K562 (cell line): ENCODE data around the gene CD93. TPM values are rescaled to one million over a fixed set of nuclear protein-coding genes. Genes with fewer than 3 reads are reported as not detected.

ENCODE experiments used
- CBFA2T2 ChIP-seq: fragments of 450-650 bp; conservative IDR thresholded peaks from 2 replicates; pipeline ENCODE4 v1.6.1; 2017; ENCODE audit warnings: mild to moderate bottlenecking
- CHCHD3 ChIP-seq: fragments of 250-450 bp; sonication (Bioruptor Pico); IDR thresholded peaks from 2 replicates; pipeline ENCODE4 v2.1.2; 2022; ENCODE audit warnings: mild to moderate bottlenecking
- CTCFL ChIP-seq: IDR thresholded peaks from 2 replicates; pipeline ENCODE4 v1.6.1; 2011; ENCODE audit warnings: borderline replicate concordance, low read depth, mild to moderate bottlenecking, moderate library complexity, low read length; ENCODE audit not compliant: insufficient read depth, poor library complexity, severe bottlenecking
- E2F1 ChIP-seq: sonication (generic); formaldehyde crosslinking; IDR thresholded peaks from 2 replicates; pipeline ENCODE4 v1.8.1; 2023; ENCODE audit warnings: mild to moderate bottlenecking, missing genetic modification reagents, moderate library complexity
- FOXJ3 ChIP-seq: sonication (generic); formaldehyde crosslinking; IDR thresholded peaks from 2 replicates; pipeline ENCODE4 v1.4.0; 2020; ENCODE audit warnings: mild to moderate bottlenecking, missing genetic modification reagents
- GABPA ChIP-seq: fragments of 200-800 bp; sonication (Bioruptor generic); conservative IDR thresholded peaks from 2 replicates; pipeline ENCODE4 v1.6.1; 2016; ENCODE audit warnings: low read depth, missing genetic modification characterization, missing compliant biosample characterization
- GABPB2 ChIP-seq: fragments of 250-450 bp; sonication (Bioruptor Pico); conservative IDR thresholded peaks from 2 replicates; pipeline ENCODE4 v1.5.1; 2021; ENCODE audit warnings: mild to moderate bottlenecking
- GTF3C2 ChIP-seq: IDR thresholded peaks from 3 replicates; pipeline ENCODE4 v1.6.1; 2011; ENCODE audit warnings: borderline replicate concordance, mild to moderate bottlenecking, moderate library complexity; ENCODE audit not compliant: insufficient read length; ENCODE audit errors: extremely low read depth
- KLF6 ChIP-seq: fragments of 250-450 bp; sonication (Bioruptor Pico); IDR thresholded peaks from 2 replicates; pipeline ENCODE4 v1.4.0; 2020; ENCODE audit warnings: mild to moderate bottlenecking, moderate library complexity, borderline replicate concordance
- MTA1 ChIP-seq: fragments of 450-650 bp; IDR thresholded peaks from 2 replicates; pipeline ENCODE4 v1.6.1; 2017; ENCODE audit warnings: borderline replicate concordance
- NFYB ChIP-seq: IDR thresholded peaks from 2 replicates; pipeline ENCODE4 v1.6.1; 2011; ENCODE audit warnings: mild to moderate bottlenecking, moderate library complexity; ENCODE audit not compliant: insufficient read length; ENCODE audit errors: extremely low read depth
- NR2F6 ChIP-seq: fragments of 450-650 bp; formaldehyde crosslinking; IDR thresholded peaks from 2 replicates; pipeline ENCODE4 v1.4.0; 2020; ENCODE audit warnings: mild to moderate bottlenecking
- PRMT5 ChIP-seq: sonication (generic); formaldehyde crosslinking; IDR thresholded peaks from 2 replicates; pipeline ENCODE4 v1.5.0; 2020; ENCODE audit warnings: missing genetic modification reagents
- RFX7 ChIP-seq: fragments of 250-450 bp; sonication (Bioruptor Pico); IDR thresholded peaks from 2 replicates; pipeline ENCODE4 v1.5.1; 2021; ENCODE audit warnings: mild to moderate bottlenecking
- RUNX1 ChIP-seq: sonication (generic); IDR thresholded peaks from 2 replicates; pipeline ENCODE4 v1.6.1; 2016; ENCODE audit warnings: antibody characterized with exemption, low read depth
- SIRT6 ChIP-seq: IDR thresholded peaks from one replicate; pipeline ENCODE4 v1.6.1; 2012; ENCODE audit warnings: low read depth, mild to moderate bottlenecking, control low read depth, inconsistent platforms, low read length, moderate library complexity
- SREBF2 ChIP-seq: sonication (generic); formaldehyde crosslinking; IDR thresholded peaks from 2 replicates; pipeline ENCODE4 v1.4.0; 2020; ENCODE audit warnings: mild to moderate bottlenecking, missing genetic modification reagents
- U2AF2 ChIP-seq: fragments of 200-400 bp; formaldehyde crosslinking; optimal IDR thresholded peaks from 2 replicates; pipeline ENCODE3; 2017; ENCODE audit warnings: low read depth, mild to moderate bottlenecking, low read length
- WHSC1 ChIP-seq: IDR thresholded peaks from one replicate; pipeline ENCODE4 v1.6.1; 2012; ENCODE audit warnings: low read length, control low read depth, inconsistent platforms
- XRCC3 ChIP-seq: fragments of 450-650 bp; IDR thresholded peaks from 2 replicates; pipeline ENCODE4 v1.6.1; 2017; ENCODE audit warnings: mild to moderate bottlenecking, moderate library complexity
- ZBTB2 ChIP-seq: fragments of 450-650 bp; IDR thresholded peaks from 2 replicates; pipeline ENCODE4 v1.6.1; 2016; ENCODE audit warnings: antibody characterized with exemption
- ZNF436 ChIP-seq: fragments of 250-450, 450-650 bp; sonication (Bioruptor Pico); formaldehyde crosslinking; IDR thresholded peaks from 2 replicates; pipeline ENCODE4 v1.7.0; 2020; ENCODE audit warnings: mild to moderate bottlenecking
- ZNF75A ChIP-seq: fragments of 450-650 bp; formaldehyde crosslinking; IDR thresholded peaks from 2 replicates; pipeline ENCODE4 v1.4.0; 2020; ENCODE audit warnings: mild to moderate bottlenecking
- polyA plus RNA-seq, 8 experiments: library from polyadenylated mRNA; depleted of rRNA in 4 of 8; stranded (reverse) in 5 of 8; unstranded in 3 of 8; fragments of >200 nt; fragmentation: Nextera tagmentation in 2 of 8; fragmentation: Illumina TruSeq in 1 of 8; extraction: Ambion mirVana in 2 of 8; extraction: Trizol in 1 of 8; gene quantifications; 2 replicates each; pipeline versions ENCODE4 v1.2.1 to v1.2.3, GENCODE V29; 2011 to 2014; ENCODE audit warnings: inconsistent platforms in 1 of 8, missing spikeins in 1 of 8
- total RNA-seq, 7 experiments: library from RNA; depleted of rRNA in 6 of 7; stranded (reverse); fragments of >200 nt in 6 of 7; fragmentation: Illumina TruSeq in 2 of 7; extraction: Trizol in 2 of 7; gene quantifications; 2 replicates each; pipeline versions ENCODE4 v1.2.1 to v1.2.3, GENCODE V29; 2011 to 2021; ENCODE audit warnings: low replicate concordance in 1 of 7

The CD93 gene
- total and polyA plus RNA-seq, 9 of the 15 experiments (the other 6 are each of a cell fraction or from before 2014, with no cell fraction given), result 0.03 to 0.20 (median 0.05) TPM

GRCh38 chr20:23132930-23133559, 46.9 kb upstream of the CD93 start (continued):
- TF ChIP-seq CBFA2T2, result peak; percentile 93
- TF ChIP-seq XRCC3, result no peak
- no peak for TF ChIP-seq NFYB
- no peak for TF ChIP-seq ZNF436 (CRISPR knock-in tag)
- no peak for TF ChIP-seq FOXJ3 (CRISPR knock-in tag)
- no peak for TF ChIP-seq PRMT5 (CRISPR knock-in tag)
- no peak for TF ChIP-seq E2F1
- TF ChIP-seq RUNX1, result no peak
- TF ChIP-seq KLF6, result no peak
- no peak for TF ChIP-seq CHCHD3
- TF ChIP-seq ZBTB2, result no peak
- no peak for TF ChIP-seq GTF3C2
- peak; percentile 40; the same call in 1 of the 2 replicates for TF ChIP-seq GABPA (tag)
- TF ChIP-seq GABPB2, result no peak
- TF ChIP-seq SIRT6, result no peak
- TF ChIP-seq CTCFL, result no peak
- no peak for TF ChIP-seq SREBF2 (CRISPR knock-in tag)
- TF ChIP-seq U2AF2, result no peak
- no peak for TF ChIP-seq RFX7 (CRISPR knock-in tag)
- peak; percentile 46; the same call in 1 of the 2 replicates for TF ChIP-seq MTA1
- no peak for TF ChIP-seq ZNF75A (CRISPR knock-in tag)
- no peak for TF ChIP-seq NR2F6 (CRISPR knock-in tag)
- no peak for TF ChIP-seq WHSC1
